Measurements from ENCODE around the gene WNT1. TPM values are rescaled to one million over a fixed set of nuclear protein-coding genes. Genes with fewer than 3 reads are reported as not detected.

Gene WNT1
- total RNA-seq, 1 experiment from 2014 or later: not detected

DNA sequence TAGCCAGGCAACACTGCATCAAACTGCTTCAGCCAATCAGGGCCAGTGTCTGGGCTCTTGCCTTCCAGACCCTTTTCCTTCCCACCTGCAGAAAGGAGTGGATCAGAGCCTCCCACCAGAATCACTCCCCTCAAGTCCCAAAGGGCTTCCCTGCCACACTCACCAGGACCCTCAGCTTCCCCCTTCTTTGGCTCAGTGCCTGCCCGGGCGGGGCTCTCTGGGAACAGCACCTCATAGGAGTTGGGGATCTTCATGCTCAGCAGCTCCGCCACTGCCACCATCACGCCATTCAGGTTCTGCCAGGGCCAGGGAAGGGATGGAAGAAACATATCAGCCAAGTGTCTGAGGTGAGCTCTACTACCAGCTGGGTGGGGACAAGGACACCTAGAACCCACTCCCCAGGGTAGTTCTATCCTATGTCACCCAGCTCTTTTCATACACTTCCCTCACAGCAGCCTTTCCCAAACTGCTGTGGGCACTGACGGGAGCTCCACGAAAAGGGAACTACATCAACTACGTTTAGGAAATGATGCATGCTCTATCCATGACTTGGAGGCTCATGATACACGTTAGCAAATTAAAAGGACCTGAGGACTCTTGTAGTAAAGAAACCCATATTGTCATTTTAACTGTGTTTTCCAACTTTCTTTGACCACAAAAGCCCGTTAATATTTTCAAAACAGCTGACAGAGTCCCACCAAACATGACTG is 49.9 kb downstream of the WNT1 start:
- CTCF ChIA-PET: no interaction called here
- peaks cover 34% of the 10 kb centered on the region for H3K36me3 Mint-ChIP-seq (ENCODE audit: insufficient read depth, unreplicated experiment)

DNA sequence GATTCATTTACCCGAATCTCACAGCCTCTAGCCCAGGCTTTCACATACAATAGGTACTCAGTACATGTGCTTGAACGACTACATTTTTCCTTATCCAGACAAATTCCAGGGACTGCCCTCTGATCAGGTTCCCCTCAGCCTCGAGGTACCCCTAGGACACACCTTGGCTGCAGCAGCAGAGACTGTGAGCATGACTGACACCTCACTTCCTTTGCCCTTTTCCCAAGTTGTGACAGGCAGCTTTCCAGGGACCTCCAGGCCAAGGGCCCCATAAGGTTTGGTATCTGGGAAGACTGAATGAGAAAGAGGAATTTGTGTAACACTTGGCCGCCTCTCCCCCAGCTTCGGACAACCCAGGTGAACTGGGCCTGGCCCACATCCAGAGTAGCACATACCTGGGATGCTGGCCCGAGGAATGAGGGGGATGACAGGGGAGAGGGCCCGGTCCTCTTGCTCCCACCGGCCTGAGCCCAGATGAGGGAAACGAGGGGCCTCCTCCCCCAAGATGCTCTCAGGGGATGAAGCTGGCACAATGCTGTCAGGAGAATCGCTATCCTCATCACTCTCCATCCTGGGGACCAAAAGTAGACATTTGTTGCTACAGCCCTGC is 50.6 kb downstream of the WNT1 start:
- H3K27me3 Mint-ChIP-seq (ENCODE audit: unreplicated experiment): no peaks in the 10 kb centered on the region
- DNase-seq: no peak
- TF ChIP-seq, protein P1, sequence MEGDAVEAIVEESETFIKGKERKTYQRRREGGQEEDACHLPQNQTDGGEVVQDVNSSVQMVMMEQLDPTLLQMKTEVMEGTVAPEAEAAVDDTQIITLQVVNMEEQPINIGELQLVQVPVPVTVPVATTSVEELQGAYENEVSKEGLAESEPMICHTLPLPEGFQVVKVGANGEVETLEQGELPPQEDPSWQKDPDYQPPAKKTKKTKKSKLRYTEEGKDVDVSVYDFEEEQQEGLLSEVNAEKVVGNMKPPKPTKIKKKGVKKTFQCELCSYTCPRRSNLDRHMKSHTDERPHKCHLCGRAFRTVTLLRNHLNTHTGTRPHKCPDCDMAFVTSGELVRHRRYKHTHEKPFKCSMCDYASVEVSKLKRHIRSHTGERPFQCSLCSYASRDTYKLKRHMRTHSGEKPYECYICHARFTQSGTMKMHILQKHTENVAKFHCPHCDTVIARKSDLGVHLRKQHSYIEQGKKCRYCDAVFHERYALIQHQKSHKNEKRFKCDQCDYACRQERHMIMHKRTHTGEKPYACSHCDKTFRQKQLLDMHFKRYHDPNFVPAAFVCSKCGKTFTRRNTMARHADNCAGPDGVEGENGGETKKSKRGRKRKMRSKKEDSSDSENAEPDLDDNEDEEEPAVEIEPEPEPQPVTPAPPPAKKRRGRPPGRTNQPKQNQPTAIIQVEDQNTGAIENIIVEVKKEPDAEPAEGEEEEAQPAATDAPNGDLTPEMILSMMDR (IDR thresholded peaks at IDR 0.05; ENCODE audit: unreplicated experiment): no peak
- no TSS peak for BruUV-seq (replicated peaks)
- H3K27ac Mint-ChIP-seq (ENCODE audit: unreplicated experiment): no peak overlapping the region
- H3K4me3 Mint-ChIP-seq (ENCODE audit: low read depth, unreplicated experiment): no peak overlapping the region
- CTCF ChIA-PET: no interaction called here
- peaks cover 28% of the 10 kb centered on the region for H3K36me3 Mint-ChIP-seq (ENCODE audit: insufficient read depth, unreplicated experiment)
- H3K9me3 Mint-ChIP-seq (ENCODE audit: low read depth, unreplicated experiment): no peaks in the 10 kb centered on the region
- intact Hi-C loops (cut with micrococcal nuclease; ENCODE audit: unreplicated experiment): no loop called here
- H3K4me1 Mint-ChIP-seq (ENCODE audit: low read depth, unreplicated experiment): no peaks in the 10 kb centered on the region

More for the DNA sequence above, 49.9 kb downstream of the WNT1 start:
- H3K9me3 Mint-ChIP-seq (ENCODE audit: low read depth, unreplicated experiment): no peaks in the 10 kb centered on the region
- no peaks in the 10 kb centered on the region for H3K4me1 Mint-ChIP-seq (ENCODE audit: low read depth, unreplicated experiment)
- H3K4me3 Mint-ChIP-seq (ENCODE audit: low read depth, unreplicated experiment): no peak overlapping the region
- DNase-seq: no peak
- no peak overlapping the region for H3K27ac Mint-ChIP-seq (ENCODE audit: unreplicated experiment)
- BruUV-seq (replicated peaks): no TSS peak
- TF ChIP-seq, protein P1 (IDR thresholded peaks at IDR 0.05; ENCODE audit: unreplicated experiment): no peak
- intact Hi-C loops (cut with micrococcal nuclease; ENCODE audit: unreplicated experiment): no loop called here
- H3K27me3 Mint-ChIP-seq (ENCODE audit: unreplicated experiment): no peaks in the 10 kb centered on the region

- intact Hi-C loops (cut with micrococcal nuclease; ENCODE audit: unreplicated experiment): no loop called here
- Mint-ChIP-seq H3K36me3 (ENCODE audit: insufficient read depth, unreplicated experiment) (peaks cover 23% of the 10 kb centered on the region), H3K4me3 (ENCODE audit: low read depth, unreplicated experiment) (no peak overlapping the region), H3K27ac (ENCODE audit: unreplicated experiment) (no peak overlapping the region), H3K9me3 (ENCODE audit: low read depth, unreplicated experiment) (no peaks in the 10 kb centered on the region), H3K27me3 (ENCODE audit: unreplicated experiment) (no peaks in the 10 kb centered on the region), H3K4me1 (ENCODE audit: low read depth, unreplicated experiment) (no peaks in the 10 kb centered on the region)
- no TSS peak for BruUV-seq (replicated peaks)
- DNase-seq: no peak
- CTCF ChIA-PET: no interaction called here
- TF ChIP-seq, protein P1 (IDR thresholded peaks at IDR 0.05; ENCODE audit: unreplicated experiment): no peak
These were observed 52.0 kb downstream of the WNT1 start for GRCh38 chr12:49030119-49030518.

DNA sequence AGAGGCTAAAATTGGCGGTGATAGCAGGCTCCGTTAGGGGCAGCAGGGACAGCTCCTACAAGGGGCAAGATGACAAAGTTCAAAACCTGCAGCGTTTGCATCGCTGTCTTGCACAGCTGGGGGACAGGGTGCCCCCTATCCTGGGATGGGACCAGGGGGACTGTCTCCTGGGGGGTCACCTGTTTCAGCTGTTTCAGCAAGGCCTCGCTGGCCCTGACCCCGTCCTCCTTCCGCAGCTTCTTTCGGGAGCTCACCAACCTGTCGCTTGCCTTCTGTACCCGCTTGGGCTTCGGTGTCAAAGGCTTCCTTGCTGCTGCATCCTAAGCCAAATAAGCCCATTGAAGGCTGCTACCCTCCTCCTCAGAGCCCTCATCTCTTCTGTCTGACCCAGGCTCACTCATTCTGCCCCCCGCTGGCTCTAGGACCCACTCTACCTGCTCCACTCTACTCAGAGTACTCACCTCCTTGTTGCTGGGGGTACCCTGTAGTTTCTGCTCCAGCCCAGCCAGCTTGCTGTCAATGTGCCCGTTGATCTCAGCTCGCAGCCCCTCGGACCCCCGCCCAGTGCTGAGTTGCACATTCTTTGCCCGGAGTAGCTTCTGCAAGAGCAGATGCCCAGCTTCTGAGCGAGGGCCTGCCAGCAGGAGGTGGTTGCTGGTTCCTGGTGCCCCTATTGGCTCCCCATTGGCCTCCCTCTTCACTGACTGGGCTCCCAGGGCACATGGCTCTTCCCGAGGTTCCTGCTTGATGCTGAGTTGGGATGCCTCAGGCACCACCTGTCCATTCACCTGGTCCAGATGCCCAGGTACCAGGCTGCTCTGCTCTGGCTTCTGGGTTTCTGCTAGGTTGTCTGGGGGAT is 52.8 kb downstream of the WNT1 start:
- TF ChIP-seq, protein P1 (IDR thresholded peaks at IDR 0.05; ENCODE audit: unreplicated experiment): no peak

More for the DNA sequence above, 52.8 kb downstream of the WNT1 start:
- CTCF ChIA-PET: interaction anchor here (0.6 kb wide), 1 partner anchor 1019 kb away, joined by 3 read pairs; no protein-coding TSS in a partner anchor
- Mint-ChIP-seq H3K4me3 (ENCODE audit: low read depth, unreplicated experiment) (no peak overlapping the region), H3K36me3 (ENCODE audit: insufficient read depth, unreplicated experiment) (peaks cover 30% of the 10 kb centered on the region), H3K9me3 (ENCODE audit: low read depth, unreplicated experiment) (no peaks in the 10 kb centered on the region), H3K27ac (ENCODE audit: unreplicated experiment) (no peak overlapping the region), H3K4me1 (ENCODE audit: low read depth, unreplicated experiment) (no peaks in the 10 kb centered on the region), H3K27me3 (ENCODE audit: unreplicated experiment) (no peaks in the 10 kb centered on the region)
- no TSS peak for BruUV-seq (replicated peaks)
- intact Hi-C loops (cut with micrococcal nuclease; ENCODE audit: unreplicated experiment): no loop called here
- no peak for DNase-seq

All from Calu3 (cell line).